HEK293 (cell line): ENCODE data around the gene STK4.

Source experiments
- CTCF ChIA-PET: fragments of 350-600 bp; formaldehyde crosslinking; extraction: SDS; loops from one replicate; lab custom pipeline; 2021; ENCODE audit warnings: antibody characterized with exemption; lab: Yijun Ruan, JAX
- POLR2A ChIA-PET: fragments of 300-600 bp; formaldehyde crosslinking; extraction: SDS; loops from one replicate; lab custom pipeline; 2020; ENCODE audit warnings: antibody characterized with exemption, inconsistent platforms; lab: Yijun Ruan, JAX
- H3K27ac ChIP-seq: fragments of 200-500 bp; sonication (Bioruptor generic); 2 replicates; pipeline ENCODE4 v1.5.1; 2014; ENCODE audit warnings: low read depth, low read length, control low read depth, inconsistent platforms; ENCODE audit errors: extremely low read depth
- H3K36me3 ChIP-seq, 2 experiments: fragments of 200-500 bp in 1 of 2; sonication (Bioruptor generic) in 1 of 2; 1 replicate in 1 of 2; 2 replicates in 1 of 2; pipeline ENCODE4 v1.5.1; 2014 to 2017; ENCODE audit warnings: inconsistent platforms in 2 of 2, low read length in 2 of 2; ENCODE audit not compliant: control insufficient read depth in 2 of 2, insufficient read depth in 1 of 2
- H3K4me1 ChIP-seq: fragments of 200-500 bp; sonication (Bioruptor generic); 2 replicates; pipeline ENCODE4 v1.5.1; 2014; ENCODE audit warnings: mild to moderate bottlenecking, low read length, inconsistent platforms; ENCODE audit not compliant: control insufficient read depth, insufficient read depth
- H3K4me3 ChIP-seq: 2 replicates; pipeline ENCODE4 v1.5.1; 2011; ENCODE audit warnings: low read depth, mild to moderate bottlenecking, control low read depth, low read length, moderate library complexity
- H3K9me3 ChIP-seq: fragments of 200-500 bp; sonication (Bioruptor generic); 2 replicates; pipeline ENCODE4 v1.5.1; 2014; ENCODE audit warnings: low read depth, low read length, inconsistent platforms; ENCODE audit not compliant: control insufficient read depth, insufficient read depth
- ATF2 ChIP-seq: fragments of 450-650 bp; formaldehyde crosslinking; IDR thresholded peaks from 2 replicates; pipeline ENCODE4 v1.5.1; 2016; ENCODE audit warnings: missing biosample characterization, missing genetic modification characterization, low read depth
- EGR2 ChIP-seq: fragments of 450-650 bp; formaldehyde crosslinking; IDR thresholded peaks from 2 replicates; pipeline ENCODE4 v1.5.1; 2016; ENCODE audit warnings: low read depth, missing biosample characterization, missing genetic modification characterization
- ELK4 ChIP-seq: IDR thresholded peaks from 2 replicates; pipeline ENCODE4 v1.6.1; 2011; ENCODE audit warnings: mild to moderate bottlenecking, low read depth, low read length, borderline replicate concordance
- FEZF1 ChIP-seq: fragments of 450-650 bp; formaldehyde crosslinking; IDR thresholded peaks from 2 replicates; pipeline ENCODE4 v1.5.1; 2016; ENCODE audit warnings: missing biosample characterization, missing genetic modification characterization
- KLF10 ChIP-seq: fragments of 450-650 bp; IDR thresholded peaks from 2 replicates; pipeline ENCODE4 v1.5.1; 2018; ENCODE audit warnings: missing biosample characterization, mild to moderate bottlenecking, missing genetic modification characterization
- ZBTB1 ChIP-seq: fragments of 450-650 bp; formaldehyde crosslinking; IDR thresholded peaks from 2 replicates; pipeline ENCODE4 v1.5.1; 2016; ENCODE audit warnings: missing biosample characterization, missing genetic modification characterization
- ZBTB44 ChIP-seq: fragments of 450-650 bp; IDR thresholded peaks from 2 replicates; pipeline ENCODE4 v1.5.1; 2018; ENCODE audit warnings: missing biosample characterization, mild to moderate bottlenecking, missing genetic modification characterization
- ZBTB49 ChIP-seq: fragments of 450-650 bp; formaldehyde crosslinking; IDR thresholded peaks from 2 replicates; pipeline ENCODE4 v1.5.1; 2016; ENCODE audit warnings: missing biosample characterization, missing genetic modification characterization, low read depth
- ZBTB7A ChIP-seq: fragments of 450-650 bp; formaldehyde crosslinking; IDR thresholded peaks from 2 replicates; pipeline ENCODE4 v1.5.1; 2016; ENCODE audit warnings: low read depth, missing biosample characterization, missing genetic modification characterization
- ZFHX2 ChIP-seq: fragments of 450-650 bp; formaldehyde crosslinking; conservative IDR thresholded peaks from 2 replicates; pipeline ENCODE4 v1.5.1; 2016; ENCODE audit warnings: missing biosample characterization, missing genetic modification characterization
- ZNF157 ChIP-seq: fragments of 450-650 bp; formaldehyde crosslinking; IDR thresholded peaks from 2 replicates; pipeline ENCODE4 v1.5.1; 2016; ENCODE audit warnings: missing biosample characterization, missing genetic modification characterization
- ZNF19 ChIP-seq: fragments of 450-650 bp; formaldehyde crosslinking; IDR thresholded peaks from 2 replicates; pipeline ENCODE4; 2016; ENCODE audit warnings: missing biosample characterization, missing genetic modification characterization, low read depth
- ZNF266 ChIP-seq: fragments of 450-650 bp; formaldehyde crosslinking; IDR thresholded peaks from 2 replicates; pipeline ENCODE4 v1.5.1; 2016; ENCODE audit warnings: missing biosample characterization, missing genetic modification characterization, low read depth
- ZNF280D ChIP-seq: fragments of 450-650 bp; formaldehyde crosslinking; IDR thresholded peaks from 2 replicates; pipeline ENCODE4 v1.5.1; 2016; ENCODE audit warnings: missing biosample characterization, missing genetic modification characterization
- ZNF366 ChIP-seq: fragments of 450-650 bp; formaldehyde crosslinking; conservative IDR thresholded peaks from 2 replicates; pipeline ENCODE4 v1.5.1; 2016; ENCODE audit warnings: missing biosample characterization, missing genetic modification characterization
- ZNF473 ChIP-seq: fragments of 450-650 bp; formaldehyde crosslinking; IDR thresholded peaks from 2 replicates; pipeline ENCODE4 v1.5.1; 2017; ENCODE audit warnings: missing biosample characterization, missing genetic modification characterization
- ZNF600 ChIP-seq: fragments of 450-650 bp; formaldehyde crosslinking; IDR thresholded peaks from 2 replicates; pipeline ENCODE4 v1.5.1; 2016; ENCODE audit warnings: missing biosample characterization, missing genetic modification characterization
- ZNF654 ChIP-seq: fragments of 450-650 bp; formaldehyde crosslinking; IDR thresholded peaks from 2 replicates; pipeline ENCODE4 v1.5.1; 2016; ENCODE audit warnings: low read depth, missing biosample characterization, missing genetic modification characterization

STK4 gene

GRCh38 chr20:45087814-45088213, 121.5 kb downstream of the STK4 start:
- ChIA-PET POLR2A (no interaction called here), CTCF (no interaction called here)
- Histone ChIP-seq H3K4me3 (no peak overlapping the region), H3K4me1 (no peaks in the 10 kb centered on the region), H3K36me3 (peaks cover 0 to 6% of the 10 kb centered on the region in 2 experiments; a peak in 1 of 3 replicates), H3K27ac (no peak overlapping the region), H3K9me3 (no peaks in the 10 kb centered on the region)
- no peak for TF ChIP-seq ZNF157 (tag by site-specific recombination)
- TF ChIP-seq ZBTB7A (tag by site-specific recombination) = no peak
- no peak for TF ChIP-seq ZNF473 (tag by site-specific recombination)
- no peak for TF ChIP-seq ZBTB49 (tag by site-specific recombination)
- no peak for TF ChIP-seq ZNF600 (tag by site-specific recombination)
- TF ChIP-seq ZNF19 = no peak
- no peak for TF ChIP-seq FEZF1 (tag by site-specific recombination)
- TF ChIP-seq ZNF266 (tag by site-specific recombination) = no peak

GRCh38 chr20:45088247-45088646, 121.9 kb downstream of the STK4 start:
- H3K4me1 ChIP-seq = no peaks in the 10 kb centered on the region
- H3K4me3 ChIP-seq = no peak overlapping the region
- no peak overlapping the region for H3K27ac ChIP-seq
- ChIA-PET CTCF (no interaction called here), POLR2A (no interaction called here)
- no peak for TF ChIP-seq ZBTB1 (tag by site-specific recombination)
- no peak for TF ChIP-seq FEZF1 (tag by site-specific recombination)
- TF ChIP-seq ZFHX2 = peak; percentile 76
- no peak for TF ChIP-seq ATF2 (tag by site-specific recombination)
- H3K9me3 ChIP-seq = no peaks in the 10 kb centered on the region
- H3K36me3 ChIP-seq = peaks cover 0 to 6% of the 10 kb centered on the region in 2 experiments; a peak in 1 of 3 replicates

- H3K4me3 ChIP-seq = no peak overlapping the region
Measured at GRCh38 chr20:45090481-45090880, 124.2 kb downstream of the STK4 start.

More at GRCh38 chr20:45090481-45090880, 124.2 kb downstream of the STK4 start:
- Histone ChIP-seq H3K9me3 (no peaks in the 10 kb centered on the region), H3K4me1 (no peaks in the 10 kb centered on the region), H3K27ac (no peak overlapping the region), H3K36me3 (peaks cover 0 to 6% of the 10 kb centered on the region in 2 experiments; a peak in 1 of 3 replicates)
- TF ChIP-seq ZBTB44 (tag by site-specific recombination) (no peak), ZBTB49 (tag by site-specific recombination) (no peak), KLF10 (tag by site-specific recombination) (no peak), ZNF280D (tag by site-specific recombination) (no peak), ZNF654 (no peak), ELK4 (no peak), EGR2 (tag by site-specific recombination) (no peak), ZNF366 (tag by site-specific recombination) (no peak)
- CTCF ChIA-PET = no interaction called here
- POLR2A ChIA-PET = no interaction called here
